GM21529 (cell line): ENCODE results near the gene LIG4.
A peak's percentile ranks its signal among the peaks of the same experiment; 100 is the strongest.

Source experiments
- ATAC-seq: cut with Tn5 transposase; IDR thresholded peaks from one replicate; pipeline ENCODE4 v1.9.1; 2021; ENCODE audit not compliant: unreplicated experiment

The LIG4 gene

GRCh38 chr13:108195146-108195545, 20.2 kb downstream of the LIG4 start:
- no peak for ATAC-seq

DNA sequence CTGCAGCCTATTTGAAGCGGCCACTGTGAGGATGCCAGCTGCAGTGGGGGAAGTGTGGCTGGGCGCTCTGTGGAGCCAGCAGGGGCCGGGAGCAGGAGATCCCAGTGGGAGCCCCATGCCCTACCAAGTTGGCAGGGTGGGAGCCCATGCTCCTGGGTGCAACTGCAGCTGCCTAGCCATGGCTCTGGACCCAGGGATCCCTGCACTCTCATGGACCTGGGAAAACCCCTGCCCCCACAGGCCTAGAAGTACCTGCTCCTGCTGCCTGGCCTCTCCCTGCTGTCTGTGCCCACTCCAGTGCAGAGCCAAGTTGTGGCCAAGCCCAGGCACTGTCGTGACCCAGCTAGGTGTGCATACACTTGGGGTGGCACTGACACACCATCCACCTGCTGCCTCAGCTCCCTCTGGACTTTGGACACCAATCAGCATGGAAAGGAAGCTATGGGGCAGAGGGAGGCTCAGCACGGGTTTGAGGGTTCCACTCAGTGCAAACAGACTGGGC, 20.9 kb downstream of the LIG4 start:
- ATAC-seq = no peak

- ATAC-seq = no peak
Observed at GRCh38 chr13:108193806-108194205, 21.5 kb downstream of the LIG4 start.

GRCh38 chr13:108190897-108191296, 24.4 kb downstream of the LIG4 start:
- ATAC-seq = no peak

DNA sequence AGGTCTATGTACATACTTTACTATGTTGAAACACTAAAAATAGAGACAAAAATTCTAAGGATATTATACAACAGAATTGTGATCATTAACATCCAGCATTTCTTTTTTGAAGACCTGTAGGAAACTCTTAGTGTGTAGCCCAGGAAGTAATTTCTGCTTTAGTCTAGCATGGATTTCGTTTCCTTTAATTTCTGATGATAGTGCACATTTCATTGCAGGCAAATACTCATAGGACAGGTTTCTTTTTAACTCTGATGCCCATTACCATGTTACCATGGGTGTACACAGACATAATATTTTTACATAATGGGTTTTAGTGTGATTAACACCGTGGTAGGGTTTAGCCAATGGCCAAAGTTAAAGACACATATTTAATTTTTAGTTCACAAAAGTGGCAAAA, 27.1 kb downstream of the LIG4 start:
- ATAC-seq = no peak

DNA sequence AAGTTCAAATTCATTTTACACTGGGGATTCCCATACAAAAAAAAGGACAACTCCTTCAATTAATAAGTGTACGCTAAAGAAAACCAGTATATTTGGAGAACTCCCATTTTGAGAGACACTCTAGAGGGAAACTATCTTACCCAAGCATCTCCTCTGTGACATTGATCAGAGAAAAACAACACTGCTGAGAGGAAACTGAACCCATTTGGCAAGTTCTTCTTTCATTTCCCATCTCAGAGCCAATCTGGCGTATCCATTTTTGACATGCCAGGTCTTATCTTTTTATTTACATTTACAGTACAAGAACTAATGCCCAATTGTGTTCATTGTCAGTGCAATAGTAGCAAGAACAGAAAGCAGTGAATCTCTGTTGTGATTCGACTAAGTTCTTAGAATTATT, 30.1 kb downstream of the LIG4 start:
- ATAC-seq = no peak

- no peak for ATAC-seq
Observed at GRCh38 chr13:108182652-108183051, 32.7 kb downstream of the LIG4 start.

- ATAC-seq = no peak
Observed at GRCh38 chr13:108178078-108178477, 37.3 kb downstream of the LIG4 start.

DNA sequence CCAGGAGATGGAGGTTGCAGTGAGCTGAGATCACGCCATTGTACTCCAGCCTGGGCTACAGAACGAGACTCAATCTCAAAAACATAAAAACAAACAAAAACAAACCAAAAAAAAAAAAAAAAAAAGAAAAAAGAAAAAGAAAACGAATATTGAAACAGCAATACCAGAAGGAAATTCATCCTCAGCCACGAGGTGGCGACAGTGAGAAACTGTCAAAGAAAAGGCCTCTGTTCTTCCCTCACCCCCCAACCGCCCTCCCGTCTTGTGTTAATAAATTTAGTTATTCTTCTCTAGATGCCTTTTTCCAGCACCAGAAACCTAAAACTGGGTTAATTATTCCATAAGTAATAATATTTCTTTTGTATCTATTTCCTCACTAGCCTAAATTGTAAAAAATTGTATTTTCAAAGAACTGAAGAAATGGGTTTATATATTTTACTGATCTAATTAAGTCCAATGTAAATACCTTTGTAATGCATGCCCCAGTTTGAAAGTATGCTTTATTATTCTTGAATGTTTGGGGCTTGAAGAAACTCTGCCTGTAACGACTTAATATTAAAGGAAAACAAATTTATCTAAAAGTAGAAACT, 38.6 kb downstream of the LIG4 start:
- peak; percentile 81 for ATAC-seq

DNA sequence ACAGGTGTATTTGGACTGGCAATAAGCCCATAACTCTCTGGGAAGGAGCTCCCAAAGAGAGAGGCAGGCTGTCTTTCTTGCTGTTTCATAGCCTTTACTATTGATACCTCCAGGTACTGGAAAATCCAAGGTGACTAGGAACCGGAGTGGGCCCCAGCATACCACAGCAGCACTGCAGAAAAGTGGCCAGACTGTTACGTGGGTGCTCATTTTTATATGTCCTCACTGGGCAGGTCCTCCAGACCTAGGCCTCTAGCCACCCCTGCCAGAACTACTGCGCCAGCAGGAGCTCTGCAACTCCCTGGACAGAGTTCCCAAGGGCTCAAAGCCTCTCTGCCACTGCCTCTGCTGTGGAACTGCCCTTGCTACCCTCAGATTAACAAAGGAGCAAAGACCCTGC, 46.4 kb downstream of the LIG4 start:
- ATAC-seq = no peak

DNA sequence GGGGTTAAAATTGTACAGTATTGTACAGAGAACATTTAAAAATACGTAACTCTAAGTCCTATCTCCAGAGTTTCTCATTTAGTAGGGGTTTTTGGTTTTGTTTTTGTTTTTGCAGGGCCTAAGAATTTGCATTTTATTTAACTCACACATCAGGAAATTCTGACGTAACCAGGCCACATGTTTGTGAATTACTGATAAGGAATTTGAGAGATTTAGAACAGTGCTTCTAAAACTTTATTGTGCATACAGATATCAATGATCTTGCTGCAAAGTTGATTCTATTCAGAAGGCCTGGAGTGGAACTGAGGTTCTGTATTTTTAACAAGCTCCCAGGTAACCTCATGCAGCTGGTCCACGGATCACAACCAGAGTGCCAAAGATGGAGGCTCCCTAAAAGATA, 49.3 kb downstream of the LIG4 start:
- no peak for ATAC-seq

DNA sequence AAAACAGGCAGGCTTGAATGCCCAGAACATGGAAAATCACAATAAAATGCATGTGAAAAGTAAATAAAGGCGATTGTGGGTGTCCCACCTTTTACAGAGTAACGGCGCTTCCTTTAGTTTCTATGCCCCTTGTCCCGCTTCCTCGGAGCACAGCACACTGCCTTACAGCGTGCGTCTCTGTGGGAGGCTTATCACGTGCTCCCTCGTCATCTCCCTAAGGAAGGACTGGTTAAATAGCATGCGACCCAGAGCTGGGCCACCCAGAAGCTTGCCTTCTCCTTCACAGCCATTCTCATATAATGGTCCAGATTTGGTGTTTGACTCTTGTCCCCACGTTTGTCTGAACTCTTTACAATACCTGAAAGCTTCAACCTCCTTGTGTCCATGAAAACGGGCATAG, 56.6 kb downstream of the LIG4 start:
- ATAC-seq = no peak
